Neural cell (in vitro differentiated cells): Measurements from ENCODE around the gene ZBTB44. TPM values are rescaled to one million over a fixed set of nuclear protein-coding genes. Genes with fewer than 3 reads are reported as not detected.
"Not testable (repeated sequence)": the region's sequence is repeated elsewhere in the genome, so short reads cannot be mapped to it uniquely, and the experiment has no call there.

Experiments
- H2AFZ ChIP-seq: fragments of 200-600, 300-800 bp; sonication (generic), shearing (Covaris generic); 2 replicates; pipeline ENCODE4 v1.6.0; 2014; ENCODE audit warnings: low read depth, mild to moderate bottlenecking, antibody characterized with exemption, low read length, moderate library complexity
- H3F3A ChIP-seq: fragments of 200-600 bp; shearing (Covaris generic); 2 replicates; pipeline ENCODE4 v1.6.1; 2016; ENCODE audit warnings: mild to moderate bottlenecking, moderate library complexity, mixed read lengths, antibody characterized with exemption, low read length; ENCODE audit not compliant: insufficient read depth, poor library complexity, severe bottlenecking
- H3K27ac ChIP-seq: fragments of 200-600, 300-800 bp; sonication (generic), shearing (Covaris generic); 2 replicates; pipeline ENCODE4 v1.5.1; 2014; ENCODE audit warnings: mild to moderate bottlenecking, low read length, moderate library complexity
- H3K27me3 ChIP-seq: fragments of 300-800, 200-600 bp; sonication (generic), shearing (Covaris generic); 2 replicates; pipeline ENCODE4 v1.6.0; 2014; ENCODE audit warnings: mild to moderate bottlenecking, low read depth, low read length, moderate library complexity; ENCODE audit not compliant: insufficient read depth
- H3K36me3 ChIP-seq: fragments of 300-800, 200-600 bp; sonication (generic), shearing (Covaris generic); 2 replicates; pipeline ENCODE4 v1.5.1; 2014; ENCODE audit warnings: mild to moderate bottlenecking, antibody characterized with exemption, low read length, moderate library complexity; ENCODE audit not compliant: insufficient read depth
- H3K4me2 ChIP-seq: fragments of 300-800, 200-600 bp; sonication (generic), shearing (Covaris generic); 2 replicates; pipeline ENCODE4 v1.6.0; 2014; ENCODE audit warnings: mild to moderate bottlenecking, low read length
- H3K4me3 ChIP-seq: fragments of 300-800, 200-600 bp; sonication (generic), shearing (Covaris generic); 2 replicates; pipeline ENCODE4 v1.5.1; 2014; ENCODE audit warnings: mild to moderate bottlenecking, low read length, moderate library complexity
- H3K79me2 ChIP-seq: fragments of 200-600 bp; shearing (Covaris generic); replicated peaks from 2 replicates; pipeline ENCODE4 v1.6.0; 2014; ENCODE audit warnings: mild to moderate bottlenecking, low read length, moderate library complexity; ENCODE audit not compliant: insufficient read depth
- H3K9ac ChIP-seq: fragments of 300-800, 200-600 bp; sonication (generic), shearing (Covaris generic); 2 replicates; pipeline ENCODE4 v1.6.1; 2016; ENCODE audit warnings: mild to moderate bottlenecking, low read length, mixed read lengths
- H3K9me2 ChIP-seq: fragments of 200-600 bp; shearing (Covaris generic); 2 replicates; pipeline ENCODE4 v1.6.1; 2016; ENCODE audit warnings: mild to moderate bottlenecking, low read length, mixed read lengths; ENCODE audit not compliant: insufficient read depth
- H3K9me3 ChIP-seq: fragments of 200-600, 300-800 bp; sonication (generic), shearing (Covaris generic); 2 replicates; pipeline ENCODE4 v1.6.1; 2016; ENCODE audit warnings: mild to moderate bottlenecking, mixed run types, low read length, moderate library complexity, mixed read lengths
- H4K20me1 ChIP-seq: fragments of 200-600 bp; shearing (Covaris generic); 2 replicates; pipeline ENCODE4 v1.6.1; 2016; ENCODE audit warnings: mild to moderate bottlenecking, mixed run types; ENCODE audit not compliant: insufficient read depth
- EZH2 ChIP-seq: fragments of 200-600, 300-800 bp; shearing (Covaris generic), sonication (generic); IDR thresholded peaks from 2 replicates; pipeline ENCODE4 v1.6.1; 2014; ENCODE audit warnings: antibody characterized with exemption, low read length, borderline replicate concordance, mild to moderate bottlenecking; ENCODE audit not compliant: insufficient read depth, poor library complexity, severe bottlenecking
- MXI1 ChIP-seq: fragments of 450-650 bp; conservative IDR thresholded peaks from 2 replicates; pipeline ENCODE4 v1.6.1; 2014; ENCODE audit warnings: antibody characterized with exemption, mild to moderate bottlenecking; ENCODE audit not compliant: poor library complexity, severe bottlenecking
- POLR2AphosphoS5 ChIP-seq: IDR thresholded peaks from 2 replicates; pipeline ENCODE4 v1.6.1; 2012
- RAD21 ChIP-seq: fragments of 450-650 bp; conservative IDR thresholded peaks from 2 replicates; pipeline ENCODE4 v1.6.1; 2014; ENCODE audit warnings: antibody characterized with exemption, mild to moderate bottlenecking, moderate library complexity
- SMC3 ChIP-seq: fragments of 450-650 bp; conservative IDR thresholded peaks from 2 replicates; pipeline ENCODE4 v1.6.1; 2014; ENCODE audit warnings: antibody characterized with exemption, mild to moderate bottlenecking, moderate library complexity; ENCODE audit not compliant: poor library complexity
- TAF1 ChIP-seq: IDR thresholded peaks from 2 replicates; pipeline ENCODE4 v1.6.1; 2012; ENCODE audit warnings: low read depth
- polyA plus RNA-seq: library from polyadenylated mRNA; depleted of rRNA; stranded (reverse); fragments of >200 nt; gene quantifications from 2 replicates; pipeline ENCODE4 v1.2.3, GENCODE V29; 2014
- TF ChIP-seq, protein P1 (sequence below): IDR thresholded peaks from 2 replicates; pipeline ENCODE4 v1.6.1; 2012; ENCODE audit warnings: borderline replicate concordance

ZBTB44 gene
- polyA plus RNA-seq, 1 donor from 2014 or later = 23.3 TPM

DNA sequence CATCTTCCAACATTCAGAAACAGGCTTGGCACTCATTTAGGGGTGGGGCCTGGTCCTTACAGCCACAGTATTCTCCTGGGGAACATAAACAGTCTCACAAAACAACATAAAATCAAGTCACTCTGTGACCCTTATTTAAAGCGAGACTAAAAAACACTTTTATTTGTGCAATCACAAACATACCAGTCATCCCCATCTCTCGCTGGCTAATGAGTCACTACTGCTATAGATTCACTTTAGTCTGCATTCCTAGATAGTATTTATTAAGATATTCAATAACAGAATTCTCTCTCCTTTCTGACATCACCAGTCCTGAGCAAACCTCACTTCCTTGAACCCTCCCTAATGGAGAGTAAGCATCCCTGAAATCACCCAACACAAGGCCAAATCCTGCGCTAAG, 68.0 kb downstream of the ZBTB44 start (continued):
- TF ChIP-seq RAD21 (no peak), SMC3 (no peak), POLR2AphosphoS5 (no peak)

DNA sequence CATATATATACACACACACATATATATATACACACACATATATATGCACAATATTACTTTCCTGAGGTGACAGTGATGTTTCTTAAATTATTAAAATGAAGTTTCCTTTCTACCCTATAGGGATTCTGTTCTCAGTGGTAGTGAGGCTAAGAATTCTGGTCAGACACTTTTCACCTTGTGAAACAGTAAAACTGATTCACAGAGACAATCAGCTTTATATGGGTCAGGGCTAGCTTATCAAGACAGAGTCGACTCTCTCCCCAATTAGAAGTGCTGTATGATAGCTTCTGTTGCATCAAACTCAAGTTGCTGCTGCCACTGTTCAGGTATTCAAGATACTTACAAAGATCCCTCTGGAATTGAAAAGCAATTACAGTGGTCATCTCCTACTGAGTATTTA, 68.4 kb downstream of the ZBTB44 start:
- H2AFZ ChIP-seq = no peak overlapping the region
- H3K9me3 ChIP-seq = no peaks in the 10 kb centered on the region
- H3K9me2 ChIP-seq = no peaks in the 10 kb centered on the region
- H3K4me2 ChIP-seq = no peak overlapping the region
- H3K79me2 ChIP-seq = no peaks in the 10 kb centered on the region
- no peaks in the 10 kb centered on the region for H3K36me3 ChIP-seq
- H3F3A ChIP-seq = no peaks in the 10 kb centered on the region
- TF ChIP-seq, protein P1, sequence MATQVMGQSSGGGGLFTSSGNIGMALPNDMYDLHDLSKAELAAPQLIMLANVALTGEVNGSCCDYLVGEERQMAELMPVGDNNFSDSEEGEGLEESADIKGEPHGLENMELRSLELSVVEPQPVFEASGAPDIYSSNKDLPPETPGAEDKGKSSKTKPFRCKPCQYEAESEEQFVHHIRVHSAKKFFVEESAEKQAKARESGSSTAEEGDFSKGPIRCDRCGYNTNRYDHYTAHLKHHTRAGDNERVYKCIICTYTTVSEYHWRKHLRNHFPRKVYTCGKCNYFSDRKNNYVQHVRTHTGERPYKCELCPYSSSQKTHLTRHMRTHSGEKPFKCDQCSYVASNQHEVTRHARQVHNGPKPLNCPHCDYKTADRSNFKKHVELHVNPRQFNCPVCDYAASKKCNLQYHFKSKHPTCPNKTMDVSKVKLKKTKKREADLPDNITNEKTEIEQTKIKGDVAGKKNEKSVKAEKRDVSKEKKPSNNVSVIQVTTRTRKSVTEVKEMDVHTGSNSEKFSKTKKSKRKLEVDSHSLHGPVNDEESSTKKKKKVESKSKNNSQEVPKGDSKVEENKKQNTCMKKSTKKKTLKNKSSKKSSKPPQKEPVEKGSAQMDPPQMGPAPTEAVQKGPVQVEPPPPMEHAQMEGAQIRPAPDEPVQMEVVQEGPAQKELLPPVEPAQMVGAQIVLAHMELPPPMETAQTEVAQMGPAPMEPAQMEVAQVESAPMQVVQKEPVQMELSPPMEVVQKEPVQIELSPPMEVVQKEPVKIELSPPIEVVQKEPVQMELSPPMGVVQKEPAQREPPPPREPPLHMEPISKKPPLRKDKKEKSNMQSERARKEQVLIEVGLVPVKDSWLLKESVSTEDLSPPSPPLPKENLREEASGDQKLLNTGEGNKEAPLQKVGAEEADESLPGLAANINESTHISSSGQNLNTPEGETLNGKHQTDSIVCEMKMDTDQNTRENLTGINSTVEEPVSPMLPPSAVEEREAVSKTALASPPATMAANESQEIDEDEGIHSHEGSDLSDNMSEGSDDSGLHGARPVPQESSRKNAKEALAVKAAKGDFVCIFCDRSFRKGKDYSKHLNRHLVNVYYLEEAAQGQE = no peak
- TF ChIP-seq POLR2AphosphoS5 (no peak), RAD21 (no peak), MXI1 (no peak), EZH2 (no peak), TAF1 (no peak), SMC3 (no peak)
- no peak overlapping the region for H3K4me3 ChIP-seq
- no peaks in the 10 kb centered on the region for H4K20me1 ChIP-seq
- no peak overlapping the region for H3K27ac ChIP-seq
- H3K27me3 ChIP-seq = no peaks in the 10 kb centered on the region
- no peak overlapping the region for H3K9ac ChIP-seq

DNA sequence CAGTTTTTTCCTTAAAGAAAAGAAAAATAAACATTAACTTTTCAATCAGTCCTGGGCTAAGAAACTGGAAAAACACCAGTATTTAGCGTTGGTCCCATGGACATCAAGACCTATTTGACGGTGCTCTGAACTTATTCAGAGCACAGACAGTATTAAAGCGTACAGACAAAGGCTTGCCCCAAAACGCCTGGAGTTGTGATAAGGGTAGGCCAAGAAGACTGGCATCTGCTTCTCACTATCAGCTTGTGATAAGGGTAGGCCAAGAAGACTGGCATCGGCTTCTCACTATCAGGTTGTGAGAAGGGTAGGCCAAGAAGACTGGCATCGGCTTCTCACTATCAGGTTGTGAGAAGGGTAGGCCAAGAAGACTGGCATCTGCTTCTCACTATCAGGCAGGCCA, 69.3 kb downstream of the ZBTB44 start:
- H3K4me3 ChIP-seq, H3K36me3 ChIP-seq, H3K27me3 ChIP-seq, H3K9ac ChIP-seq, H3K79me2 ChIP-seq, H3K9me3 ChIP-seq, H3K27ac ChIP-seq, H4K20me1 ChIP-seq, H3K4me2 ChIP-seq, H3F3A ChIP-seq, H3K9me2 ChIP-seq, H2AFZ ChIP-seq: not testable (repeated sequence)

DNA sequence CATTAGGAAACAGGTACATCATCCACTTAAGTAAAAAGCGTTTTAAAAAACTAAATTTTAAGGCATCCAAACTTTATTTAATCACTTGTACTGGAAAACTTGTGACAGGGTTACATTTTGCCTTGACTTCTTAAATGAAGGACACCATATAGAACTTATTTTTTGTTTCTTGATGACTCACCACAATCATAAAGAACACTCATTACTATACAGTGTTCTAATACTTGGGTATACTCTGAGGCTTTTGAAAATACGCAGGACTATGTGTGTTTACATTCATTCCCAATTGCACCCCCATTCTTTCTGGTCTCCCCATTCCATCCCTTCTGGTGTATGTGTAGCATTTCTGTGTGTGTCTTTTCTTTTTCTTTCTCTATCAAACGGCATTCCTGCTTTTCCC, 69.9 kb downstream of the ZBTB44 start:
- H2AFZ ChIP-seq = no peak overlapping the region
- H3F3A ChIP-seq = no peaks in the 10 kb centered on the region
- no peaks in the 10 kb centered on the region for H3K9me3 ChIP-seq
- H3K9ac ChIP-seq = no peak overlapping the region
- no peak overlapping the region for H3K4me2 ChIP-seq
- no peaks in the 10 kb centered on the region for H3K27me3 ChIP-seq
- TF ChIP-seq TAF1 = no peak
- TF ChIP-seq, protein P1 = no peak
- no peaks in the 10 kb centered on the region for H3K9me2 ChIP-seq
- no peak overlapping the region for H3K27ac ChIP-seq
- no peaks in the 10 kb centered on the region for H3K36me3 ChIP-seq
- H4K20me1 ChIP-seq = no peaks in the 10 kb centered on the region
- H3K79me2 ChIP-seq = no peaks in the 10 kb centered on the region
- H3K4me3 ChIP-seq = no peak overlapping the region
